A549 (cell line): ENCODE data around the gene LTB. TPM values are rescaled to one million over a fixed set of nuclear protein-coding genes. Genes with fewer than 3 reads are reported as not detected.
A peak's percentile ranks its signal among the peaks of the same experiment; 100 is the strongest.

Source experiments
- ATAC-seq, 2 experiments: fragments of 200-7000 bp in 1 of 2; fragments of >200 bp in 1 of 2; cut with Nextera tagmentation in 1 of 2; cut with Tn5 transposase in 1 of 2; 3 replicates each; pipeline versions ENCODE4 v1.8.0 to v1.9.1; 2018 to 2020; ENCODE audit warnings: mild to moderate bottlenecking in 1 of 2, moderate library complexity in 1 of 2
- CTCF ChIA-PET: fragments of 300-600 bp; sonication (Branson Sonifier 250); formaldehyde crosslinking; extraction: SDS; loops from one replicate; lab custom pipeline; 2021; ENCODE audit warnings: antibody characterized with exemption, inconsistent platforms; lab: Yijun Ruan, JAX
- POLR2A ChIA-PET: fragments of 350-600 bp; formaldehyde crosslinking; extraction: SDS; loops from one replicate; lab custom pipeline; 2021; ENCODE audit warnings: antibody characterized with exemption, inconsistent platforms; lab: Yijun Ruan, JAX
- DNase-seq, 2 experiments: peaks; one replicate each; pipeline versions ENCODE4 v3.0.0 to v3.0.0-alpha.2; 2011 to 2016; ENCODE audit warnings: low read depth in 1 of 2, low spot score in 1 of 2
- FAIRE-seq: peaks from 2 replicates; lab custom pipeline; 2011; peaks lifted over from hg19 to GRCh38; lab: Jason Lieb, UNC
- H3K27ac ChIP-seq, 2 experiments: fragments of >200 bp; sonication (Bioruptor Twin); formaldehyde crosslinking; 3 replicates each; pipeline ENCODE4 v1.5.1; 2016 to 2017
- H3K4me1 ChIP-seq: fragments of >200 bp; sonication (Bioruptor Twin); formaldehyde crosslinking; 3 replicates; pipeline ENCODE4 v1.6.1; 2016
- H3K4me2 ChIP-seq: fragments of >200 bp; sonication (Bioruptor Twin); formaldehyde crosslinking; 3 replicates; pipeline ENCODE4 v1.6.1; 2016
- H3K4me3 ChIP-seq: fragments of >200 bp; sonication (Bioruptor Twin); formaldehyde crosslinking; 3 replicates; pipeline ENCODE4 v1.5.1; 2016
- H3K9me3 ChIP-seq: fragments of >200 bp; sonication (Bioruptor Twin); formaldehyde crosslinking; 3 replicates; pipeline ENCODE4 v1.6.1; 2016
- BCL3 ChIP-seq: fragments of >200 bp; sonication (Bioruptor Twin); formaldehyde crosslinking; IDR thresholded peaks from 3 replicates; pipeline ENCODE4 v1.6.1; 2016
- CBX2 ChIP-seq: fragments of 200-600 bp; sonication (generic); IDR thresholded peaks from 2 replicates; pipeline ENCODE4 v1.6.1; 2016; ENCODE audit warnings: low read depth, mild to moderate bottlenecking, borderline replicate concordance
- CEBPB ChIP-seq, 2 experiments: fragments of >200 bp in 1 of 2; sonication (Bioruptor Twin) in 1 of 2; formaldehyde crosslinking in 1 of 2; IDR thresholded peaks; 2 replicates each; pipeline ENCODE4 v1.6.1; 2012 to 2016
- CTCF ChIP-seq: fragments of >200 bp; sonication (Bioruptor Twin); formaldehyde crosslinking; IDR thresholded peaks from 3 replicates; pipeline ENCODE4 v1.5.1; 2016
- ELK1 ChIP-seq: fragments of 150-350 bp; IDR thresholded peaks from 2 replicates; pipeline ENCODE4 v1.6.1; 2014; ENCODE audit warnings: low read depth, mild to moderate bottlenecking, low read length
- EP300 ChIP-seq, 2 experiments: fragments of >200 bp; sonication (Bioruptor Twin); formaldehyde crosslinking; IDR thresholded peaks; 2 replicates in 1 of 2; 3 replicates in 1 of 2; pipeline ENCODE4 v1.6.1; 2016 to 2017
- FOSL2 ChIP-seq, 2 experiments: fragments of 450-650 bp in 1 of 2; fragments of >200 bp in 1 of 2; sonication (Bioruptor Twin) in 1 of 2; formaldehyde crosslinking; IDR thresholded peaks; 2 replicates each; pipeline versions ENCODE4 v1.5.0 to v1.6.1; 2016 to 2020; ENCODE audit warnings: mild to moderate bottlenecking in 1 of 2, moderate library complexity in 1 of 2
- HDAC2 ChIP-seq: fragments of 200-600 bp; sonication (generic); IDR thresholded peaks from 2 replicates; pipeline ENCODE4 v1.6.1; 2016
- HEYL ChIP-seq: fragments of 250-450 bp; sonication (Bioruptor Pico); IDR thresholded peaks from 2 replicates; pipeline ENCODE4 v1.8.0; 2021; ENCODE audit warnings: mild to moderate bottlenecking, moderate library complexity
- HMGXB4 ChIP-seq: fragments of 250-450 bp; sonication (Bioruptor Pico); IDR thresholded peaks from 2 replicates; pipeline ENCODE4 v1.5.0; 2021; ENCODE audit warnings: mild to moderate bottlenecking, moderate library complexity, borderline replicate concordance
- HOXA7 ChIP-seq: fragments of 250-450 bp; sonication (Bioruptor Pico); IDR thresholded peaks from 2 replicates; pipeline ENCODE4 v1.5.0; 2020; ENCODE audit warnings: mild to moderate bottlenecking, moderate library complexity
- KDM5A ChIP-seq: fragments of 200-600 bp; sonication (generic); IDR thresholded peaks from 2 replicates; pipeline ENCODE4 v1.6.1; 2016; ENCODE audit warnings: antibody characterized with exemption, mild to moderate bottlenecking
- NFE2L2 ChIP-seq: fragments of 150-350 bp; conservative IDR thresholded peaks from 2 replicates; pipeline ENCODE4 v1.6.1; 2014; ENCODE audit warnings: low read length
- PBX3 ChIP-seq: IDR thresholded peaks from 2 replicates; pipeline ENCODE4 v1.6.1; 2012
- POLR2A ChIP-seq: IDR thresholded peaks from 2 replicates; pipeline ENCODE4 v1.6.1; 2012; ENCODE audit warnings: mild to moderate bottlenecking, low read length
- RARB ChIP-seq: fragments of 250-450 bp; sonication (Bioruptor Pico); IDR thresholded peaks from 2 replicates; pipeline ENCODE4 v1.8.0; 2021; ENCODE audit warnings: mild to moderate bottlenecking, moderate library complexity
- REST ChIP-seq: fragments of 200-600 bp; sonication (generic); IDR thresholded peaks from 2 replicates; pipeline ENCODE4 v1.6.1; 2016; ENCODE audit warnings: antibody characterized with exemption, mild to moderate bottlenecking, moderate library complexity
- RNF2 ChIP-seq: fragments of 200-600 bp; sonication (generic); IDR thresholded peaks from 2 replicates; pipeline ENCODE4 v1.6.1; 2016; ENCODE audit warnings: low read depth, mild to moderate bottlenecking, antibody characterized with exemption, moderate library complexity, borderline replicate concordance
- SREBF2 ChIP-seq: fragments of 450-650 bp; IDR thresholded peaks from 2 replicates; pipeline ENCODE4 v1.6.1; 2014; ENCODE audit warnings: mild to moderate bottlenecking, moderate library complexity
- ZSCAN20 ChIP-seq: fragments of 250-450 bp; sonication (Bioruptor Pico); IDR thresholded peaks from 2 replicates; pipeline ENCODE4 v1.8.0; 2022; ENCODE audit warnings: mild to moderate bottlenecking, moderate library complexity
- WGBS: methylation state at CpG from one replicate; pipeline ENCODE4 v1.1.6; 2017; ENCODE audit errors: missing lambda C conversion rate; 5-methylcytosine and 5-hydroxymethylcytosine counted together
- polyA plus RNA-seq, 4 experiments: library from polyadenylated mRNA; depleted of rRNA in 3 of 4; stranded (reverse); fragments of >200 nt; fragmentation: RNase III in 1 of 4; extraction: RNeasy Plus Mini Kit Qiagen cat#74134 plus additional on column Dnase treatment in 1 of 4; gene quantifications; 2 replicates in 3 of 4; 3 replicates in 1 of 4; pipeline ENCODE4 v1.2.3, GENCODE V29; 2011 to 2017

LTB gene
- polyA plus RNA-seq, 2 of the 4 experiments (the other 2 are of a cell fraction), result 0.14 to 0.26 TPM

GRCh38 chr6:31581434-31582229 is 592 bp downstream of the LTB start:
- ATAC-seq, result peak; percentile 20 to 46; a peak in 4 of 6 replicates
- TF ChIP-seq EP300 (IDR thresholded peaks at IDR 0.05) (no peak), CBX2 (no peak), ZSCAN20 (CRISPR knock-in tag) (no peak), PBX3 (no peak), RNF2 (no peak), KDM5A (no peak), FOSL2 (IDR thresholded peaks at IDR 0.05) (no peak), FOSL2 (CRISPR knock-in tag; IDR thresholded peaks at IDR 0.05) (no peak), BCL3 (no peak), HOXA7 (no peak), RARB (no peak), ELK1 (no peak), NFE2L2 (no peak), CTCF (no peak), HMGXB4 (no peak), HDAC2 (no peak), HEYL (CRISPR knock-in tag) (no peak), POLR2A (no peak), CEBPB (IDR thresholded peaks at IDR 0.05) (no peak), SREBF2 (no peak), REST (no peak)
- H3K9me3 ChIP-seq, result no peaks in the 10 kb centered on the region
- H3K27ac ChIP-seq, result peak overlapping the region; percentile 73 to 94
- H3K4me3 ChIP-seq, result peak overlapping the region; percentile 63
- DNase-seq, result no peak
- ChIA-PET CTCF (interaction anchor here (0.9 to 18.3 kb wide), 11 partner anchors 12 to 90 kb away, joined by 3 to 338 read pairs (median 10); partner anchors contain the start of genes ATP6V1G2, LTA, NCR3 and NFKBIL1), POLR2A (interaction anchor here (0.8 kb wide), 1 partner anchor 17 kb away, joined by 4 read pairs; no protein-coding TSS in a partner anchor)
- FAIRE-seq, result no peak
- H3K4me2 ChIP-seq, result peak overlapping the region; percentile 86
- peaks cover 6% of the 10 kb centered on the region; the same call in 1 of the 3 replicates for H3K4me1 ChIP-seq
- 41% methylated on average over 19 of the region's 21 CpGs for WGBS
